A673 (cell line): Measurements from ENCODE around the gene FETUB. TPM values are rescaled to one million over a fixed set of nuclear protein-coding genes. Genes with fewer than 3 reads are reported as not detected.

Source experiments
- BruUV-seq: library from RNA; stranded (reverse); fragments of 400-500 nt; replicated peaks from 2 replicates; lab custom pipeline; 2021; lab: Mats Ljungman, UMichigan
- CTCF ChIA-PET: fragments of 300-600 bp; sonication (Branson Sonifier 250); formaldehyde crosslinking; loops from one replicate; lab custom pipeline; 2022; ENCODE audit warnings: antibody characterized with exemption; lab: Charles Lee
- POLR2A ChIA-PET: fragments of 300-600 bp; sonication (Branson Sonifier 250); formaldehyde crosslinking; loops from one replicate; lab custom pipeline; 2022; ENCODE audit warnings: antibody characterized with exemption; ENCODE audit not compliant: low non-redundant PET; lab: Charles Lee
- DNase-seq: peaks from one replicate; pipeline ENCODE4 v3.0.0-alpha.2; 2015; ENCODE audit warnings: low spot score
- H3K27ac ChIP-seq: fragments of 200-600 bp; sonication (generic); 2 replicates; pipeline ENCODE4 v1.5.1; 2016; ENCODE audit warnings: mixed run types, low read depth, mild to moderate bottlenecking, mixed read lengths, antibody characterized with exemption, low read length; ENCODE audit not compliant: poor library complexity, severe bottlenecking
- H3K27me3 ChIP-seq: fragments of 200-600 bp; sonication (generic); replicated peaks from 2 replicates; pipeline ENCODE4 v1.6.1; 2017; ENCODE audit warnings: mixed run types, low read depth, mild to moderate bottlenecking, mixed read lengths, antibody characterized with exemption, low read length; ENCODE audit not compliant: insufficient read depth, poor library complexity
- H3K36me3 ChIP-seq: fragments of 200-600 bp; sonication (generic); 2 replicates; pipeline ENCODE4 v1.6.1; 2016; ENCODE audit warnings: mixed run types, mild to moderate bottlenecking, mixed read lengths, antibody characterized with exemption, low read length; ENCODE audit not compliant: insufficient read depth, poor library complexity, severe bottlenecking
- H3K4me1 ChIP-seq: fragments of 200-600 bp; sonication (generic); 2 replicates; pipeline ENCODE4 v1.6.1; 2017; ENCODE audit warnings: mixed run types, mild to moderate bottlenecking, mixed read lengths, antibody characterized with exemption, low read length; ENCODE audit not compliant: insufficient read depth, poor library complexity, severe bottlenecking
- H3K4me3 ChIP-seq: fragments of 200-600 bp; sonication (generic); 2 replicates; pipeline ENCODE4 v1.5.1; 2016; ENCODE audit warnings: low read depth, mixed run types, mild to moderate bottlenecking, mixed read lengths, low read length; ENCODE audit not compliant: poor library complexity, severe bottlenecking
- H3K9me3 ChIP-seq: fragments of 200-600 bp; sonication (generic); 2 replicates; pipeline ENCODE4 v1.6.1; 2016; ENCODE audit warnings: mixed run types, low read depth, mild to moderate bottlenecking, mixed read lengths, antibody characterized with exemption, low read length; ENCODE audit not compliant: poor library complexity, severe bottlenecking
- EZH2 ChIP-seq: fragments of 200-600 bp; sonication (generic); IDR thresholded peaks from 2 replicates; pipeline ENCODE4 v1.6.1; 2017; ENCODE audit warnings: borderline replicate concordance, low read depth, mild to moderate bottlenecking, mixed read lengths, antibody characterized with exemption, low read length; ENCODE audit not compliant: poor library complexity, severe bottlenecking
- intact Hi-C: fragments of 100-400 bp; cut with micrococcal nuclease; formaldehyde crosslinking; loops from one replicate; pipeline ENCODE4 v1.10.0; 2022; ENCODE audit not compliant: unreplicated experiment
- total RNA-seq: library from RNA; stranded (reverse); gene quantifications from 2 replicates; pipeline ENCODE4 v1.2.3, GENCODE V29; 2021
- TF ChIP-seq, protein P1 (sequence below): fragments of 300-800, 200-600 bp; sonication (generic); conservative IDR thresholded peaks from 2 replicates; pipeline ENCODE4 v1.5.1; 2017; ENCODE audit warnings: low read depth, mild to moderate bottlenecking, antibody characterized with exemption, low read length, moderate library complexity, mixed read lengths

FETUB gene
- total RNA-seq, 1 experiment from 2014 or later, result not detected

DNA sequence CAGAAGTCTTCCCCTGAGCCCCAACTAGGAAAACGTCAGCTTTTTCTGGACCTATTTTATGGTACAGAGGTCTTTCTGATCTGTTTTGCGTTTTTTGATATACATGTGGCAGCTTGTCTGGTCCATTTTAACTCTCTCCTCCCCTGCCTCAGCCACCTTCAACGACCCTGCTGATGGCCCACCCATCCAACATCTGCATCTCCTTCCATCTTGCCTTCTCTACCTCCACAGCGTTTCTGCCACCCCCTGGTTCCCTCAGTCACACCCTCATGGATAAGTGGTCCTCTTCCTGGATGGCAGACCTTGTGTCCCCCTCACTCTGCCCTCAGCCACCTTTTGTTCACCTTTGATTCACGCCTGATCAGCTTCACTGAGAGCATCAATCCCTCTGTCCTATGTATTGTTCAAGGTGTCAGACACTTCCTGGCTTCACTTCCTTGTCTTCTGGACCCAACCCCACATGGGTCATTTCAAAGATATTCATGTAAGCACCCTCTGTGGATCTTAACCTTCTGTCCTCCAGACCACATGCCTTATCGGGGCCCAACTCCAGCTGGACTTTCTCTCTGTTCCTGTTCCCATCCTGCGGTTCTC is 13.8 kb upstream of the FETUB start:
- Histone ChIP-seq H3K4me1 (no peaks in the 10 kb centered on the region), H3K36me3 (no peaks in the 10 kb centered on the region), H3K27me3 (peaks cover 3% of the 10 kb centered on the region), H3K9me3 (no peaks in the 10 kb centered on the region), H3K4me3 (no peak overlapping the region), H3K27ac (no peak overlapping the region)
- intact Hi-C loops, result no loop called here
- TF ChIP-seq, protein P1, sequence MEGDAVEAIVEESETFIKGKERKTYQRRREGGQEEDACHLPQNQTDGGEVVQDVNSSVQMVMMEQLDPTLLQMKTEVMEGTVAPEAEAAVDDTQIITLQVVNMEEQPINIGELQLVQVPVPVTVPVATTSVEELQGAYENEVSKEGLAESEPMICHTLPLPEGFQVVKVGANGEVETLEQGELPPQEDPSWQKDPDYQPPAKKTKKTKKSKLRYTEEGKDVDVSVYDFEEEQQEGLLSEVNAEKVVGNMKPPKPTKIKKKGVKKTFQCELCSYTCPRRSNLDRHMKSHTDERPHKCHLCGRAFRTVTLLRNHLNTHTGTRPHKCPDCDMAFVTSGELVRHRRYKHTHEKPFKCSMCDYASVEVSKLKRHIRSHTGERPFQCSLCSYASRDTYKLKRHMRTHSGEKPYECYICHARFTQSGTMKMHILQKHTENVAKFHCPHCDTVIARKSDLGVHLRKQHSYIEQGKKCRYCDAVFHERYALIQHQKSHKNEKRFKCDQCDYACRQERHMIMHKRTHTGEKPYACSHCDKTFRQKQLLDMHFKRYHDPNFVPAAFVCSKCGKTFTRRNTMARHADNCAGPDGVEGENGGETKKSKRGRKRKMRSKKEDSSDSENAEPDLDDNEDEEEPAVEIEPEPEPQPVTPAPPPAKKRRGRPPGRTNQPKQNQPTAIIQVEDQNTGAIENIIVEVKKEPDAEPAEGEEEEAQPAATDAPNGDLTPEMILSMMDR, result no peak
- TF ChIP-seq EZH2, result no peak
- DNase-seq, result no peak
- BruUV-seq, result no TSS peak
- ChIA-PET POLR2A (no interaction called here), CTCF (interaction anchor here (2.9 kb wide), 1 partner anchor 10 kb away, joined by 9 read pairs; no protein-coding TSS in a partner anchor)

DNA sequence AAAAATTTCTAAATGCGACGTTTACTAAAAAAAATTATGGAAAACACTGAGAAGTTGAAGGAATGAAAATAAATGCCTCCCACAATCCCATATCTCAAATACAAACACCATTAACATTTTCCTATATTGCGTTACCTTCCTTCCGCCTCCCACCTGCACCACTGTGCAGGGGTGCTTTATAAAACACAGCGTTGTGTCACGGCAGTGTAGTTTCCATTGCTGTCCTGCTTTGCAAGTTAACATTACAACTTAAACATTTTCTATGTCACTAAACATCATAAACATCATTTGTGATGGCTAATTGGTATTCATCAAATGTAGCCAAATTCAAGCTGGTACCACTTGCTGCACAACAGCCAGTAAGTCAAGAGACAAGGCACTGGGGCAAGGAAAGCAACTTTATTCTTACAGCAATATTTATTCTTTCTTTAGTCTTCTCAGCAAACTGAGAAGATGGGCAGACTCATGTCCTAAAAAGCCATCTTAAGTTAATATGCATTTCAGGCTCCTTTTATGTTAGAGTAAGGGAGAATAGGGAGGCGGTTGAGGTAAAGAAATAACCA is 12.3 kb upstream of the FETUB start:
- intact Hi-C loops, result no loop called here
- TF ChIP-seq EZH2, result no peak
- TF ChIP-seq, protein P1, result no peak
- no peaks in the 10 kb centered on the region for H3K36me3 ChIP-seq
- BruUV-seq, result no TSS peak
- no peaks in the 10 kb centered on the region for H3K9me3 ChIP-seq
- DNase-seq, result no peak
- no peaks in the 10 kb centered on the region for H3K4me1 ChIP-seq
- H3K27ac ChIP-seq, result no peak overlapping the region
- H3K27me3 ChIP-seq, result peaks cover 3% of the 10 kb centered on the region
- H3K4me3 ChIP-seq, result no peak overlapping the region
- POLR2A ChIA-PET, result no interaction called here
- CTCF ChIA-PET, result no interaction called here

DNA sequence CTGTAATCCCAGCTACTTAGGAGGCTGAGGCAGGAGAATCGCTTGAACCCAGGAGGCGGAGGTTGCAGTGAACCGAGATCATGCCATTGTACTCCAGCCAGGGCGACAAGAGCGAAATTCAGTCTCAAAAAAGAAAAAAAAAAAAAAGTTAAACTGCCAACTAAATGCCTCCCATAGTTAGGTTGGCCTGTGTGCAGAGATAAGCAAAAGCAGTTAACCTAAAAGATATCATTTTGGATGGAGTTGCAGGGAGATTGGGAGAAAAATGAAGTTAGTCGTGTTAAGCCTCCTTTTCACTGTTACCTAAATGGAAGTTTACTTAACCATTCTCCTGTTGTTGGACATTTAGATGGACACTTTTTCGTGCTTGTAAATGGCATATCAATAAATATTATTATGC is 11.4 kb upstream of the FETUB start:
- CTCF ChIA-PET, result no interaction called here
- Histone ChIP-seq H3K9me3 (no peaks in the 10 kb centered on the region), H3K27me3 (peaks cover 3% of the 10 kb centered on the region), H3K4me1 (no peaks in the 10 kb centered on the region), H3K4me3 (no peak overlapping the region), H3K27ac (no peak overlapping the region), H3K36me3 (no peaks in the 10 kb centered on the region)
- DNase-seq, result no peak
- TF ChIP-seq, protein P1, result no peak
- no peak for TF ChIP-seq EZH2
- POLR2A ChIA-PET, result no interaction called here
- intact Hi-C loops, result no loop called here
- BruUV-seq, result no TSS peak
